HL-60 (cell line): Measurements from ENCODE around the gene HMGCL.

Experiments used
- DNase-seq, 2 experiments: peaks; one replicate each; pipeline ENCODE4 v3.0.0-alpha.2; 2010 to 2020; ENCODE audit warnings: low read depth in 1 of 2, low spot score in 1 of 2
- H3K27ac ChIP-seq: fragments of 250-450 bp; sonication (Bioruptor Pico); replicated peaks from 2 replicates; pipeline ENCODE4 v1.5.1; 2020; ENCODE audit warnings: mild to moderate bottlenecking, moderate library complexity
- H3K27me3 ChIP-seq: fragments of 250-450 bp; sonication (Bioruptor Pico); 2 replicates; pipeline ENCODE4 v1.5.1; 2021; ENCODE audit warnings: mild to moderate bottlenecking, moderate library complexity; ENCODE audit not compliant: insufficient read depth, poor library complexity, severe bottlenecking
- H3K4me3 ChIP-seq: replicated peaks from 2 replicates; pipeline ENCODE4 v1.5.1; 2011; ENCODE audit warnings: mild to moderate bottlenecking, control low read depth, low read length; ENCODE audit not compliant: insufficient read depth
- CTCF ChIP-seq: IDR thresholded peaks from one replicate; pipeline ENCODE4 v1.5.1; 2011; ENCODE audit warnings: low read length, control low read depth, inconsistent platforms; ENCODE audit not compliant: insufficient read depth
- GABPA ChIP-seq: IDR thresholded peaks from 2 replicates; pipeline ENCODE4 v1.6.1; 2012; ENCODE audit warnings: low read depth
- POLR2AphosphoS5 ChIP-seq: IDR thresholded peaks from 2 replicates; pipeline ENCODE4 v1.6.1; 2012; ENCODE audit warnings: low read depth
- REST ChIP-seq: IDR thresholded peaks from 2 replicates; pipeline ENCODE4 v1.6.1; 2012; ENCODE audit warnings: low read depth; ENCODE audit not compliant: insufficient replicate concordance
- SPI1 ChIP-seq: IDR thresholded peaks from 2 replicates; pipeline ENCODE4 v1.6.1; 2012; ENCODE audit warnings: low read depth, mild to moderate bottlenecking, borderline replicate concordance

Gene HMGCL

GRCh38 chr1:23810818-23811540 lies 14.2 kb downstream of the HMGCL start:
- peak; percentile 81 to 95 for DNase-seq
- TF ChIP-seq GABPA: no peak
- TF ChIP-seq CTCF: peak; percentile 96
- TF ChIP-seq REST: no peak
- peak; percentile 54; the same call in 1 of the 2 replicates for TF ChIP-seq POLR2AphosphoS5
- peak; percentile 79; the same call in 1 of the 2 replicates for TF ChIP-seq SPI1
- H3K4me3 ChIP-seq: no peak overlapping the region
- peak overlapping the region; percentile 55 for H3K27ac ChIP-seq
- H3K27me3 ChIP-seq: no peaks in the 10 kb centered on the region

- TF ChIP-seq CTCF: peak; percentile 94
- TF ChIP-seq SPI1: peak; percentile 25; the same call in 1 of the 2 replicates
- TF ChIP-seq POLR2AphosphoS5: no peak
- no peak for TF ChIP-seq GABPA
- TF ChIP-seq REST: no peak
- no peaks in the 10 kb centered on the region for H3K27me3 ChIP-seq
- no peak overlapping the region for H3K4me3 ChIP-seq
- peak overlapping the region; percentile 55 for H3K27ac ChIP-seq
- DNase-seq: peak; percentile 71 to 95
Observed at GRCh38 chr1:23809751-23810171, 15.5 kb downstream of the HMGCL start.

GRCh38 chr1:23807453-23807852 lies 17.8 kb downstream of the HMGCL start:
- H3K4me3 ChIP-seq: no peak overlapping the region
- TF ChIP-seq POLR2AphosphoS5 (peak; percentile 72), SPI1 (peak; percentile 45; the same call in 1 of the 2 replicates), REST (no peak), CTCF (no peak), GABPA (no peak)
- DNase-seq: peak; percentile 74 to 92
- H3K27ac ChIP-seq: peak overlapping the region; percentile 55
- no peaks in the 10 kb centered on the region for H3K27me3 ChIP-seq
